HEK293 (cell line): ENCODE measurements around the gene SAP30.

Experiments
- AEBP2 ChIP-seq: fragments of 450-650 bp; formaldehyde crosslinking; IDR thresholded peaks from 2 replicates; pipeline ENCODE4 v1.5.1; 2016; ENCODE audit warnings: missing biosample characterization, missing genetic modification characterization, borderline replicate concordance
- BCL11A ChIP-seq: fragments of 450-650 bp; formaldehyde crosslinking; IDR thresholded peaks from 2 replicates; pipeline ENCODE4 v1.5.1; 2016; ENCODE audit warnings: low read depth, missing biosample characterization, missing genetic modification characterization
- GFI1B ChIP-seq: fragments of 450-650 bp; formaldehyde crosslinking; IDR thresholded peaks from 2 replicates; pipeline ENCODE4 v1.5.1; 2016; ENCODE audit warnings: missing biosample characterization, missing genetic modification characterization
- PRDM4 ChIP-seq: fragments of 450-650 bp; formaldehyde crosslinking; IDR thresholded peaks from 2 replicates; pipeline ENCODE4 v1.5.1; 2017; ENCODE audit warnings: missing biosample characterization, missing genetic modification characterization
- ZBTB26 ChIP-seq: fragments of 450-650 bp; formaldehyde crosslinking; optimal IDR thresholded peaks from 2 replicates; pipeline ENCODE3; 2016; ENCODE audit warnings: missing biosample characterization, mild to moderate bottlenecking, missing genetic modification characterization
- ZEB2 ChIP-seq: fragments of 450-650 bp; formaldehyde crosslinking; IDR thresholded peaks from 2 replicates; pipeline ENCODE4 v1.5.1; 2016; ENCODE audit warnings: missing biosample characterization, missing genetic modification characterization
- ZFP37 ChIP-seq: fragments of 450-650 bp; formaldehyde crosslinking; IDR thresholded peaks from 2 replicates; pipeline ENCODE4 v1.5.1; 2016; ENCODE audit warnings: missing biosample characterization, missing genetic modification characterization
- ZNF223 ChIP-seq: fragments of 450-650 bp; formaldehyde crosslinking; IDR thresholded peaks from 2 replicates; pipeline ENCODE4 v1.5.1; 2016; ENCODE audit warnings: missing biosample characterization, missing genetic modification characterization
- ZNF26 ChIP-seq: fragments of 450-650 bp; formaldehyde crosslinking; IDR thresholded peaks from 2 replicates; pipeline ENCODE4 v1.5.1; 2016; ENCODE audit warnings: missing biosample characterization, missing genetic modification characterization
- ZNF341 ChIP-seq: fragments of 450-650 bp; formaldehyde crosslinking; IDR thresholded peaks from 2 replicates; pipeline ENCODE4; 2016; ENCODE audit warnings: low read depth, missing biosample characterization, missing genetic modification characterization
- ZNF398 ChIP-seq: fragments of 450-650 bp; formaldehyde crosslinking; IDR thresholded peaks from 2 replicates; pipeline ENCODE4 v1.5.1; 2017; ENCODE audit warnings: missing biosample characterization, missing genetic modification characterization
- ZNF518A ChIP-seq: fragments of 450-650 bp; formaldehyde crosslinking; conservative IDR thresholded peaks from 2 replicates; pipeline ENCODE4 v1.5.1; 2016; ENCODE audit warnings: low read depth, missing biosample characterization, missing genetic modification characterization
- ZNF529 ChIP-seq: fragments of 450-650 bp; formaldehyde crosslinking; IDR thresholded peaks from 2 replicates; pipeline ENCODE4 v1.5.1; 2017; ENCODE audit warnings: missing genetic modification characterization, missing biosample characterization; ENCODE audit not compliant: insufficient replicate concordance
- ZNF596 ChIP-seq: fragments of 450-650 bp; IDR thresholded peaks from 2 replicates; pipeline ENCODE4 v1.5.0; 2018; ENCODE audit warnings: missing biosample characterization, mild to moderate bottlenecking, missing genetic modification characterization, moderate library complexity
- ZNF600 ChIP-seq: fragments of 450-650 bp; formaldehyde crosslinking; IDR thresholded peaks from 2 replicates; pipeline ENCODE4 v1.5.1; 2016; ENCODE audit warnings: missing biosample characterization, missing genetic modification characterization
- ZNF645 ChIP-seq: fragments of 450-650 bp; formaldehyde crosslinking; IDR thresholded peaks from 2 replicates; pipeline ENCODE4; 2016; ENCODE audit warnings: missing biosample characterization, missing genetic modification characterization
- ZNF654 ChIP-seq: fragments of 450-650 bp; formaldehyde crosslinking; IDR thresholded peaks from 2 replicates; pipeline ENCODE4 v1.5.1; 2016; ENCODE audit warnings: low read depth, missing biosample characterization, missing genetic modification characterization
- ZNF658 ChIP-seq: fragments of 450-650 bp; formaldehyde crosslinking; IDR thresholded peaks from 2 replicates; pipeline ENCODE4; 2016; ENCODE audit warnings: missing biosample characterization, missing genetic modification characterization
- ZNF664 ChIP-seq: fragments of 450-650 bp; formaldehyde crosslinking; IDR thresholded peaks from 2 replicates; pipeline ENCODE4 v1.5.1; 2016; ENCODE audit warnings: missing biosample characterization, missing genetic modification characterization
- ZSCAN18 ChIP-seq: fragments of 450-650 bp; formaldehyde crosslinking; IDR thresholded peaks from 2 replicates; pipeline ENCODE4 v1.5.1; 2016; ENCODE audit warnings: missing biosample characterization, missing genetic modification characterization

SAP30 gene

GRCh38 chr4:173334085-173334890 is 36.5 kb upstream of the SAP30 start, which contains the start of gene HMGB2 (continued):
- TF ChIP-seq ZNF398 (tag by site-specific recombination) = no peak
- peak; percentile 95 for TF ChIP-seq ZEB2 (tag by site-specific recombination)
- no peak for TF ChIP-seq ZNF600 (tag by site-specific recombination)
- TF ChIP-seq ZNF223 (tag by site-specific recombination) = no peak
- TF ChIP-seq ZNF596 (tag by site-specific recombination) = no peak
- no peak for TF ChIP-seq ZSCAN18 (tag by site-specific recombination)
- no peak for TF ChIP-seq GFI1B (tag by site-specific recombination)
- no peak for TF ChIP-seq ZNF26
- TF ChIP-seq ZNF645 (tag by site-specific recombination) = no peak
- TF ChIP-seq AEBP2 (tag by site-specific recombination) = no peak
- no peak for TF ChIP-seq ZNF654
- peak; percentile 14 for TF ChIP-seq ZBTB26 (tag by site-specific recombination)
- no peak for TF ChIP-seq PRDM4 (tag by site-specific recombination)
- 0 out of 2 replicates have a peak, but pooled peaks have one; percentile 20 for TF ChIP-seq BCL11A (tag by site-specific recombination)
- TF ChIP-seq ZNF341 (tag by site-specific recombination) = peak; percentile 76
- no peak for TF ChIP-seq ZNF664
- TF ChIP-seq ZFP37 = peak; percentile 57; the same call in 1 of the 2 replicates
- no peak for TF ChIP-seq ZNF518A (tag by site-specific recombination)
- TF ChIP-seq ZNF529 = no peak
- TF ChIP-seq ZNF658 (tag by site-specific recombination) = no peak
